ENCODE results near the gene PMM2. TPM values are rescaled to one million over a fixed set of nuclear protein-coding genes. Genes with fewer than 3 reads are reported as not detected.

PMM2 gene
- polyA plus RNA-seq, 4 donors = 21.1 to 48.1 (median 36.0) TPM

DNA sequence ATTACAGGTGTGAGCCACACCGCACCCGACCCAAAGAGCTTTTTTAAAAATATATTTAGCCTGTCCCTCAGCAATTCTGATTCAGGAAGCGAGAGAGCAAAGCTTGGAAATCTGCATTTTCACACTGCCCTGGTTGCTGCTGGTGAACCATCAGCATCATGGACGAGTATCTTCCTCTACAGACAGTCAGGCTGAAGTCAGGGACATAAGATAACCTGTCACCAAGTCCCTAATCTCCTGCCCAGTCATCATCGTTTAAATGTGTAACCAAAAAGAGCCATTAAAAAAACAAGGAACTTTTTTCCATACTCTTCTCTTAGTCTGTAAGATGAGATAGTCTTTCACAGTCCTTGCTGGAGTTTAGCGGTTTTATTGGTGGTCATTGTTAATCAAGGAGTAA lies 6.7 kb downstream of the PMM2 start:
- H3K4me1 ChIP-seq (ENCODE audit: control insufficient read depth in 3 of 3, insufficient read depth in 2 of 3, low read depth in 1 of 3, low read length in 2 of 3) = peaks cover 0 to 16% (median 3%) of the 10 kb centered on the region in 3 donors
- no peak overlapping the region for H3K27ac ChIP-seq (ENCODE audit: low read depth in 1 of 3, low read length in 2 of 3)
- H3K27me3 ChIP-seq (ENCODE audit: control insufficient read depth in 3 of 3, insufficient read depth in 3 of 3, low read length in 3 of 3) = no peaks in the 10 kb centered on the region
- FAIRE-seq (no peak), DNase-seq (no peak)
- H3K9me3 ChIP-seq (ENCODE audit: control insufficient read depth in 2 of 2, insufficient read depth in 1 of 2, low read depth in 1 of 2, low read length in 1 of 2) = no peaks in the 10 kb centered on the region
- peaks cover 15 to 62% (median 42%) of the 10 kb centered on the region in 3 donors for H3K36me3 ChIP-seq (ENCODE audit: control insufficient read depth in 3 of 3, insufficient read depth in 2 of 3, low read depth in 1 of 3, low read length in 3 of 3)
- H3K4me3 ChIP-seq (ENCODE audit: low read depth in 1 of 3, low read length in 3 of 3) = no peak overlapping the region
- 78 to 85% (median 84%) methylated on average over 6 of the region's 6 CpGs for WGBS, 3 donors

DNA sequence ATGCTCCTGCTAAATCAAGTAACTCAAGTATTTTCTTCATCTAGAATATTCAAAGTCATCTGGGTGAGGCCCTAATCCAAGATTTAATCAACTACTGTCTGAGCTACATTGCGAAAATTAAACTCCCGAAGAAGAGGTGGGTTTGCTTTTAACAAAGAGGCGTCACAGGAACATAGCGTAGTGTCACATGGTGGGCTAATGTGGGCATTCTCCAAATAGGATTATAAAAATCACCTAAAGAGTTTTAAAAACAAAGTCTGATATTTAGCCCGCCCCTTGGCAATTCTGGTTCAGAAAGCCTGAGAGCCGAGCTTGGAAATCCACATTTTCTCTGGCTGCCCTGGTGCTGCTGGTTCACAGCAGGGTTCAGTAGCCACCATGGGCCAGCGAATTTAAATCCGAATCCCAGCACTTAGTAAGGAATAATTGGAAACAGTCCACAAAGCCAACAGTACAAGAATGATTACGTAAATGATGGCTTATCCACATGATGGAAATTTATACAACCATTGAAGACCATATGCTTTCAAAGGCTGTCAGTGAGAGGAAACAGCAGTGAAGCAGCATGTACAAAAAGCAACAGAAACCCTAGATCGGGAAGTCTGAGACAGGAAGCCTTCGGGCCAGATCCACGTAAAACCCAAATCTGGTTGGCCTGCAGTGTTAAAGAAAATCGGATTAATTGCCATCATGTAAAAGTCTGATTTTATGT lies 8.8 kb downstream of the PMM2 start:
- peaks cover 19 to 67% (median 46%) of the 10 kb centered on the region in 3 donors for H3K36me3 ChIP-seq (ENCODE audit: control insufficient read depth in 3 of 3, insufficient read depth in 2 of 3, low read depth in 1 of 3, low read length in 3 of 3)
- peaks cover 0 to 8% (median under 1%) of the 10 kb centered on the region in 3 donors for H3K4me1 ChIP-seq (ENCODE audit: control insufficient read depth in 3 of 3, insufficient read depth in 2 of 3, low read depth in 1 of 3, low read length in 2 of 3)
- no peaks in the 10 kb centered on the region for H3K9me3 ChIP-seq (ENCODE audit: control insufficient read depth in 2 of 2, insufficient read depth in 1 of 2, low read depth in 1 of 2, low read length in 1 of 2)
- FAIRE-seq = no peak
- 93 to 94% (median 93%) methylated on average over 13 of the region's 13 CpGs for WGBS, 3 donors
- no peak for DNase-seq
- H3K27ac ChIP-seq (ENCODE audit: low read depth in 1 of 3, low read length in 2 of 3) = no peak overlapping the region
- no peaks in the 10 kb centered on the region for H3K27me3 ChIP-seq (ENCODE audit: control insufficient read depth in 3 of 3, insufficient read depth in 3 of 3, low read length in 3 of 3)
- H3K4me3 ChIP-seq (ENCODE audit: low read depth in 1 of 3, low read length in 3 of 3) = no peak overlapping the region

DNA sequence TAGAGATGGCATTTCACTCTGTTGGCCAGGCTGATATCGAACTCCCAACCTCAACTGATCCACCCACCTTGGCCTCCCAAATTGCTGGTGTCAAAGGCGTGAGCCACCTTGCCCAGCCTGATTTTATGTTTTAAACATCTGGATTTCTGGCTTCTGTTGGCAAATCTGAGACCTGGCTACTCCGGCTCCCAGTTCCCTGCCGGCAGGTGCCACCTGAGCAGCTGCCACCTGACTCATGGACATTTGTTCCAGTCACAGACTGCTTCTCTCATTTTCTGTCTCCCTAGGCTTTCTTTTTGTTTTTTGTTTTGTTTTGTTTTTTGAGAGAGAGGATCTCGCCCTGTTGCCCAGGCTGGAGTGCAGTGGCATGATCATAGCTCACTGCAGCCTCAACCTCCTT lies 9.6 kb downstream of the PMM2 start:
- Histone ChIP-seq H3K27me3 (ENCODE audit: control insufficient read depth in 3 of 3, insufficient read depth in 3 of 3, low read length in 3 of 3) (no peaks in the 10 kb centered on the region), H3K36me3 (ENCODE audit: control insufficient read depth in 3 of 3, insufficient read depth in 2 of 3, low read depth in 1 of 3, low read length in 3 of 3) (peaks cover 20 to 64% (median 52%) of the 10 kb centered on the region in 3 donors), H3K4me3 (ENCODE audit: low read depth in 1 of 3, low read length in 3 of 3) (no peak overlapping the region), H3K4me1 (ENCODE audit: control insufficient read depth in 3 of 3, insufficient read depth in 2 of 3, low read depth in 1 of 3, low read length in 2 of 3) (peaks cover 0 to 2% (median 0%) of the 10 kb centered on the region in 3 donors), H3K9me3 (ENCODE audit: control insufficient read depth in 2 of 2, insufficient read depth in 1 of 2, low read depth in 1 of 2, low read length in 1 of 2) (no peaks in the 10 kb centered on the region), H3K27ac (ENCODE audit: low read depth in 1 of 3, low read length in 2 of 3) (no peak overlapping the region)
- DNase-seq = no peak
- FAIRE-seq = no peak
- WGBS, 3 donors = 95 to 98% (median 96%) methylated on average over 5 of the region's 5 CpGs

DNA sequence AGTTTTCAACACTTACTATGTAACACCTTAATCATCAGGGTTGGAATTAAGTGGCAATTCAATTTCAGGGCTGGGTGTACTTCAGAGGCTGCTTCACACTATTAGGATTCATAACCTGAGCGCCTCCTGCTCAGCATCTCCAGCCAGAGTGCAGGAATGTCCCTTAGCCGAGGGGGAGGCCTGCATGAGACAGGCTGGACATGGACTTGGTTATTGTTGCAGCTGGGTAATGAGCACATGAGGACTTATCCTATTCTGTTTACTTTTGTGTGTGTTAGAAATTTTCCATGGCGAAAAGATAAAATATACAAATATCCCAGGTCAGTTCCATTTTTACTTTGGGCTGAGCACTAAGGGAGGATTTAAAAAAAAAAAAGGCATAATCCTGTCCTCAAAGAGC lies 10.4 kb downstream of the PMM2 start:
- no peak for DNase-seq
- H3K4me3 ChIP-seq (ENCODE audit: low read depth in 1 of 3, low read length in 3 of 3) = no peak overlapping the region
- H3K27ac ChIP-seq (ENCODE audit: low read depth in 1 of 3, low read length in 2 of 3) = no peak overlapping the region
- 88 to 94% (median 94%) methylated on average over 3 of the region's 3 CpGs for WGBS, 3 donors
- H3K27me3 ChIP-seq (ENCODE audit: control insufficient read depth in 3 of 3, insufficient read depth in 3 of 3, low read length in 3 of 3) = no peaks in the 10 kb centered on the region
- FAIRE-seq = no peak
- no peaks in the 10 kb centered on the region for H3K9me3 ChIP-seq (ENCODE audit: control insufficient read depth in 2 of 2, insufficient read depth in 1 of 2, low read depth in 1 of 2, low read length in 1 of 2)
- peaks cover 21 to 64% (median 53%) of the 10 kb centered on the region in 3 donors for H3K36me3 ChIP-seq (ENCODE audit: control insufficient read depth in 3 of 3, insufficient read depth in 2 of 3, low read depth in 1 of 3, low read length in 3 of 3)
- no peaks in the 10 kb centered on the region for H3K4me1 ChIP-seq (ENCODE audit: control insufficient read depth in 3 of 3, insufficient read depth in 2 of 3, low read depth in 1 of 3, low read length in 2 of 3)

DNA sequence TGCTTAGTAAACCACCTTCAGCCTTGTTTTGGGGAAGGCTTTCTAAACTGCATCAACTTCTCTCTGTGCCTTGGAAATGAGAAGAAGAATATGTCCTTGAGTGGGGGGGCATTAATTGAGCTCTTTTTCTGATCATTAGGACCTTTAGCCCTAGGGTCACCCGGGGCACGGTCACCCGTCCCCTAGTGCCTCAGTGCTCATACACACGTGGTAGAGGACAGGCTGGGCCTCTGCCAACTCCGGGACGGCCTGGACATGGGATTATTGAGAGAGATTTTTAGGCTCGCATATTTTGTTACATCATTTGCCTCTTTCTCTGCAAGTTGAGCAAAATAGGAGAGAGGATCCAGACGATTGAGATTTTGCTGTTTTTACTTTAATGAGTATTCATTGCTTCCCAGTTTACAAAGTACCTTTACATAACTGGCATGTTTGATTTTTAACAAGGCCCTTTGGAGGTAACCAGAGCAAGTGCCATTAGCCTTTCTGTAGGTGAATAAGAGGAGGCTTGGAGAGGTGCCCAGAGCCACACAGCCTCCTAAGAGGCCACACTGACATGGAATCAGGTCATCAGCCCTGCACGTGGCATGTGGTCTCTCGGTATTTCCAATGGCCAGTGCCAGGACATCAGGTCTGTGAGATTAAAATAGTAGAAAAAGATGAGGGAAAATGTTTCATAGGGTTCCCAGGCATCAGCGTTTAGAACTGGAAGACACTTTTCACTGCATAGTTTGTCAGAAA lies 11.1 kb downstream of the PMM2 start:
- no peaks in the 10 kb centered on the region for H3K9me3 ChIP-seq (ENCODE audit: control insufficient read depth in 2 of 2, insufficient read depth in 1 of 2, low read depth in 1 of 2, low read length in 1 of 2)
- no peak overlapping the region for H3K4me3 ChIP-seq (ENCODE audit: low read depth in 1 of 3, low read length in 3 of 3)
- WGBS, 3 donors = 75 to 85% (median 79%) methylated on average over 11 of the region's 11 CpGs
- no peaks in the 10 kb centered on the region for H3K4me1 ChIP-seq (ENCODE audit: control insufficient read depth in 3 of 3, insufficient read depth in 2 of 3, low read depth in 1 of 3, low read length in 2 of 3)
- H3K27me3 ChIP-seq (ENCODE audit: control insufficient read depth in 3 of 3, insufficient read depth in 3 of 3, low read length in 3 of 3) = no peaks in the 10 kb centered on the region
- no peak overlapping the region for H3K27ac ChIP-seq (ENCODE audit: low read depth in 1 of 3, low read length in 2 of 3)
- peaks cover 18 to 68% (median 57%) of the 10 kb centered on the region in 3 donors for H3K36me3 ChIP-seq (ENCODE audit: control insufficient read depth in 3 of 3, insufficient read depth in 2 of 3, low read depth in 1 of 3, low read length in 3 of 3)
- no peak for DNase-seq
- no peak for FAIRE-seq

DNA sequence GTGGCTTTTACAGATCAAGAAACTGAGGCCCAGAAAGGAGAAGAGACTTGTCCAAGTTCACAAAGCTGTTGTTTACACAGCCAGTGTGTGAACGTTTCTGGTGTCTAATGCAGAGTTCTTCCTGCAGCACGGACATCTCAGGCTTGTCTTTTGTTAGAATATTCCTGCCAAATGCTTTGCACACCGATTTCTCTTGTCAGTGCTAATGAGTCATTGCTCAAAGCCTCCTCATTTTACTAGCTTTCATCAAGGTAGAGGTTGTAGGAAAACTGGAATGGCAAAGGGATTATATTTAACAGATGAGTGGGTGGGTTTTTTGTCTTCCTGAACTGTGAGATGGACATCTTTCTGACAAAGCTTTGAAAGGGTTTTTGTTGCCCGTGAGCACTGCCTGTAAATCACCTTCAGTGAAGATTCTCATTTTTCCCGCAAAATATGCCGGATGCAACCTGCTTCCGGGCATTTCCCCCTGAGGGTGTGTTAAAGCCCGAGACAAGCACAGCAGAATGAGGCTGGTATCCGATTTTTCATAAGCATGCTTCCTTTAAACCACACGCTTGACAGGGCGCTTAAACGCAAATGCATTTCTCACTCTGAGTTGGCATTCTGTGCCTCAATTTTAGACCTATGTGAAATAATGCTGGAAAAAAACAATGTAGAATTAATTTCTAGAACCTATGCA lies 14.7 kb downstream of the PMM2 start:
- Histone ChIP-seq H3K9me3 (ENCODE audit: control insufficient read depth in 2 of 2, insufficient read depth in 1 of 2, low read depth in 1 of 2, low read length in 1 of 2) (no peaks in the 10 kb centered on the region), H3K4me3 (ENCODE audit: low read depth in 1 of 3, low read length in 3 of 3) (no peak overlapping the region), H3K27ac (ENCODE audit: low read depth in 1 of 3, low read length in 2 of 3) (no peak overlapping the region), H3K36me3 (ENCODE audit: control insufficient read depth in 3 of 3, insufficient read depth in 2 of 3, low read depth in 1 of 3, low read length in 3 of 3) (peaks cover 17 to 65% (median 37%) of the 10 kb centered on the region in 3 donors), H3K4me1 (ENCODE audit: control insufficient read depth in 3 of 3, insufficient read depth in 2 of 3, low read depth in 1 of 3, low read length in 2 of 3) (no peaks in the 10 kb centered on the region), H3K27me3 (ENCODE audit: control insufficient read depth in 3 of 3, insufficient read depth in 3 of 3, low read length in 3 of 3) (no peaks in the 10 kb centered on the region)
- DNase-seq = no peak
- 72 to 90% (median 86%) methylated on average over 12 of the region's 12 CpGs for WGBS, 3 donors
- no peak for FAIRE-seq

DNA sequence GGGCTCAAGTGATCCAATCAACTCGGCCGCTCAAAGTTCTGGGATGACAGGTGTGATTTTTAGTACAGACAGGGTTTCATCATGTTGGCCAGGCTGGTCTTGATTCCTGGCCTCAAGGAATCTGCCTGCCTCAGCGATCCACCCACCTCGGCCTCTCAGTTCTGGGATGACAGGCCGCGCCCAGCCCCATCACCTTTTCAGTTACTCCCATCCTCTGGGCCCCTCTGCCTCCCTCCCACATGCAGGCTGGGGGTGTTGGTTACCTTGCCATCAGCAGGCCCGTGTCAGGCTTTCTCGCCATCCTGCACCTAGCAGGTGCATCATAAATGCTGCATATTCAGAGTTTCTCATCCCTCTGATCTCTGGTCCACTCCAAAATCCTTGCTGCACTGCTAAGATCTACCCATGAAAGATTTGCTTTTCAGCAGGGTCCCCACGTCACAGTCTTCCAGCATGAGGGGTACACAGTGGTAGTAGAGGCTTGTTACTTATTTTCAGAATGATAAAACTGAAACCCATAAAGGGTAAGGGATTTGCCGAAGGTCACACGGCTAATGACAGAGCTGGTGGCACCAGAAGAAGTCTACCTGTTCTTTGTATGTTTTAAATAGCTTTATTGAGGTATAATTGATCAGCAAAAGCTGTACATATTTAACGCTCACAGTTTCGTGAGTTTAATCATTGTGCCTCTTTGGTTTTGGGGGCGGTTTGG lies 16.6 kb downstream of the PMM2 start:
- Histone ChIP-seq H3K4me3 (ENCODE audit: low read depth in 1 of 3, low read length in 3 of 3) (no peak overlapping the region), H3K4me1 (ENCODE audit: control insufficient read depth in 3 of 3, insufficient read depth in 2 of 3, low read depth in 1 of 3, low read length in 2 of 3) (no peaks in the 10 kb centered on the region), H3K27me3 (ENCODE audit: control insufficient read depth in 3 of 3, insufficient read depth in 3 of 3, low read length in 3 of 3) (no peaks in the 10 kb centered on the region), H3K36me3 (ENCODE audit: control insufficient read depth in 3 of 3, insufficient read depth in 2 of 3, low read depth in 1 of 3, low read length in 3 of 3) (peaks cover 14 to 61% (median 30%) of the 10 kb centered on the region in 3 donors), H3K9me3 (ENCODE audit: control insufficient read depth in 2 of 2, insufficient read depth in 1 of 2, low read depth in 1 of 2, low read length in 1 of 2) (no peaks in the 10 kb centered on the region), H3K27ac (ENCODE audit: low read depth in 1 of 3, low read length in 2 of 3) (no peak overlapping the region)
- no peak for FAIRE-seq
- DNase-seq = no peak
- 88 to 92% (median 90%) methylated on average over 14 of the region's 14 CpGs for WGBS, 3 donors

Data from small intestine (tissue), 7 donors.